Measurements from ENCODE around the gene TBC1D14. TPM values are rescaled to one million over a fixed set of nuclear protein-coding genes. Genes with fewer than 3 reads are reported as not detected.

The TBC1D14 gene
- total RNA-seq, 1 experiment from 2014 or later, result 36.3 TPM

DNA sequence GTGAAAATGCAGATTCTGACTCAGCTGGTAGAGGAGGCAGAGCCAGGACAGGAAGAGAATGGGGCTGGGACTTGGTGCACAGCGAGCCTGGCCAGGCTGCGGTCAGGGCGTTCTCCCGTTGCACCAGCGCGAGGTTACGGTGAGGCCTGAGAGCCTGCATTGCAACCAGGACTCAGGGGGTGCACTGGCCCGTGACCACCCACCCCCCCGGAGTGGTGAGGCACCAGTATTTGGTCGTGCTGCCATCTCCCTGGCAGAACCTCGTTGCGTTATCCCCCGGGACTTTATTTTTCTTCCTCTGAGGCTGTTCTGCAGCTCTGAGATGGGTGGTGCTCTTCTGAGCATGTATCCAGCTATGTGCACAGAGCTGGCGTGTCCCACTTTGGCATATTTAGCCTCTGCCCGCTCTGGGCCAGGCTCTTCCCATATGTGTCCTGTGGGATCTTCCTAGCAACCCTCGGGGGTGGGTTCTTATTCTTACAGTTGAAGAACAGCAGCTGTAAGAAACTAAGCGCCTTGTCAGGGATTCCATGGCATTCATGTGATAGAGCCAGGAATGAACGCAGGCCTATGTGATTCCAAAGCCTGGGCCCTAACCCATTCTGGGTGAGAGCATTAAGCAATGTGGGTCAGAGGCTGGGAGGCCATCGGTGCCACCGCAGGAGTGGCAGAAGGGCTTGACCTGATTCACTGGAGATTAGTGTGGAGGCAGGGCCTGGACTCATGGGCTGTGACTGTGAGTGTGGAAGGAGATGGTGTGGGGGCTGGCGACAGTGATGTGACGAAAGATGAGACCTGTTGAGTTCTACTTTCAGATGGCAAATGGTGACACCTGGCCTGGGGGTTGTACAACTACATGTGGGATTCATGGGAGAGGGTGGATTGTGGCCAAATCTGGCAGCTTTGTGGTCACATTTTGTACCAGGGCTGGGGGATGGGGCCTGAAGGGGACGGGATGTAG is 136.6 kb downstream of the TBC1D14 start:
- no peaks in the 10 kb centered on the region for H3K36me3 ChIP-seq (ENCODE audit: control insufficient read depth, insufficient read depth, low read length)
- TF ChIP-seq TCF7L2 (IDR thresholded peaks at IDR 0.05; ENCODE audit: low read depth, low read length) (no peak), SIN3A (IDR thresholded peaks at IDR 0.05; ENCODE audit: borderline replicate concordance, insufficient read depth, low read depth, low read length) (no peak), POLR2AphosphoS5 (IDR thresholded peaks at IDR 0.05; ENCODE audit: low read depth, low read length) (no peak)
- TF ChIP-seq, protein P1, sequence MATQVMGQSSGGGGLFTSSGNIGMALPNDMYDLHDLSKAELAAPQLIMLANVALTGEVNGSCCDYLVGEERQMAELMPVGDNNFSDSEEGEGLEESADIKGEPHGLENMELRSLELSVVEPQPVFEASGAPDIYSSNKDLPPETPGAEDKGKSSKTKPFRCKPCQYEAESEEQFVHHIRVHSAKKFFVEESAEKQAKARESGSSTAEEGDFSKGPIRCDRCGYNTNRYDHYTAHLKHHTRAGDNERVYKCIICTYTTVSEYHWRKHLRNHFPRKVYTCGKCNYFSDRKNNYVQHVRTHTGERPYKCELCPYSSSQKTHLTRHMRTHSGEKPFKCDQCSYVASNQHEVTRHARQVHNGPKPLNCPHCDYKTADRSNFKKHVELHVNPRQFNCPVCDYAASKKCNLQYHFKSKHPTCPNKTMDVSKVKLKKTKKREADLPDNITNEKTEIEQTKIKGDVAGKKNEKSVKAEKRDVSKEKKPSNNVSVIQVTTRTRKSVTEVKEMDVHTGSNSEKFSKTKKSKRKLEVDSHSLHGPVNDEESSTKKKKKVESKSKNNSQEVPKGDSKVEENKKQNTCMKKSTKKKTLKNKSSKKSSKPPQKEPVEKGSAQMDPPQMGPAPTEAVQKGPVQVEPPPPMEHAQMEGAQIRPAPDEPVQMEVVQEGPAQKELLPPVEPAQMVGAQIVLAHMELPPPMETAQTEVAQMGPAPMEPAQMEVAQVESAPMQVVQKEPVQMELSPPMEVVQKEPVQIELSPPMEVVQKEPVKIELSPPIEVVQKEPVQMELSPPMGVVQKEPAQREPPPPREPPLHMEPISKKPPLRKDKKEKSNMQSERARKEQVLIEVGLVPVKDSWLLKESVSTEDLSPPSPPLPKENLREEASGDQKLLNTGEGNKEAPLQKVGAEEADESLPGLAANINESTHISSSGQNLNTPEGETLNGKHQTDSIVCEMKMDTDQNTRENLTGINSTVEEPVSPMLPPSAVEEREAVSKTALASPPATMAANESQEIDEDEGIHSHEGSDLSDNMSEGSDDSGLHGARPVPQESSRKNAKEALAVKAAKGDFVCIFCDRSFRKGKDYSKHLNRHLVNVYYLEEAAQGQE (IDR thresholded peaks at IDR 0.05; ENCODE audit: insufficient read depth in 1 of 2, low read depth in 2 of 2, low read length in 1 of 2), result no peak
- TF ChIP-seq, protein P2, sequence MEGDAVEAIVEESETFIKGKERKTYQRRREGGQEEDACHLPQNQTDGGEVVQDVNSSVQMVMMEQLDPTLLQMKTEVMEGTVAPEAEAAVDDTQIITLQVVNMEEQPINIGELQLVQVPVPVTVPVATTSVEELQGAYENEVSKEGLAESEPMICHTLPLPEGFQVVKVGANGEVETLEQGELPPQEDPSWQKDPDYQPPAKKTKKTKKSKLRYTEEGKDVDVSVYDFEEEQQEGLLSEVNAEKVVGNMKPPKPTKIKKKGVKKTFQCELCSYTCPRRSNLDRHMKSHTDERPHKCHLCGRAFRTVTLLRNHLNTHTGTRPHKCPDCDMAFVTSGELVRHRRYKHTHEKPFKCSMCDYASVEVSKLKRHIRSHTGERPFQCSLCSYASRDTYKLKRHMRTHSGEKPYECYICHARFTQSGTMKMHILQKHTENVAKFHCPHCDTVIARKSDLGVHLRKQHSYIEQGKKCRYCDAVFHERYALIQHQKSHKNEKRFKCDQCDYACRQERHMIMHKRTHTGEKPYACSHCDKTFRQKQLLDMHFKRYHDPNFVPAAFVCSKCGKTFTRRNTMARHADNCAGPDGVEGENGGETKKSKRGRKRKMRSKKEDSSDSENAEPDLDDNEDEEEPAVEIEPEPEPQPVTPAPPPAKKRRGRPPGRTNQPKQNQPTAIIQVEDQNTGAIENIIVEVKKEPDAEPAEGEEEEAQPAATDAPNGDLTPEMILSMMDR (IDR thresholded peaks at IDR 0.05), result no peak
- no TSS peak for BruUV-seq (replicated peaks)
- no peaks in the 10 kb centered on the region for H3K27me3 ChIP-seq (ENCODE audit: control insufficient read depth, insufficient read depth, low read length)
- peaks cover 28% of the 10 kb centered on the region for H3K4me1 ChIP-seq (ENCODE audit: control insufficient read depth, insufficient read depth, low read length)
- no peak overlapping the region for H3K27ac ChIP-seq (ENCODE audit: low read length)
- intact Hi-C loops (cut with micrococcal nuclease; ENCODE audit: unreplicated experiment) (no loop called here), in situ Hi-C loops (cut with HindIII; ENCODE audit: low pct_unique_long_range_greater_than_20kb, low sequenced_read_pairs) (no loop called here)
- ATAC-seq (no peak), DNase-seq (ENCODE audit: low read depth, low spot score) (no peak)
- CTCF ChIA-PET, result no interaction called here
- no peak overlapping the region for H3K4me3 ChIP-seq (ENCODE audit: low read depth in 2 of 2, low read length in 2 of 2)
- H3K9me3 ChIP-seq (ENCODE audit: control insufficient read depth, insufficient read depth, low read depth, low read length), result no peaks in the 10 kb centered on the region
- POLR2A ChIA-PET, result no interaction called here

DNA sequence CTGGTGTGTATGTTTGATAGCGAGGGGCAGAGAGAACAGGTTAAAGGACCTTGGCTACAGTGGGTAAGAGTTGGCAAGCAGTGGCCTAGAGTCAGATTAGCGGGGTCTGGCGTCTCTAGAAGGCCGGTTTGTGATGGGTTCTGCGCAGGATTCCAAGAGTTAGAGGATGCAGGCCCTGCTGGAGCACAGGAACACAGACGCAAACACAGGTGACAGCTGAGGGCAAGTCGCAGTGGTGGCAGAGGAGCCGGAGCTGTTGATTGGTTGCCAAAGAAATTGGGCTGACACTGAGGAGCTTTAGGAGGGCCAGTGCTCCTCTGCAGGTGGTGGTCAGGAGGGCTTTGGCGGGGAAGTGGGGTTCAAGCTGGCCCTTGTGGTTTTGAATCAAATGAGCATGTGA is 137.3 kb downstream of the TBC1D14 start:
- intact Hi-C loops (cut with micrococcal nuclease; ENCODE audit: unreplicated experiment), result no loop called here
- ChIA-PET POLR2A (no interaction called here), CTCF (no interaction called here)
- no peaks in the 10 kb centered on the region for H3K9me3 ChIP-seq (ENCODE audit: control insufficient read depth, insufficient read depth, low read depth, low read length)
- no peak overlapping the region for H3K27ac ChIP-seq (ENCODE audit: low read length)
- DNase-seq (ENCODE audit: low read depth, low spot score) (no peak), ATAC-seq (no peak)
- no peaks in the 10 kb centered on the region for H3K36me3 ChIP-seq (ENCODE audit: control insufficient read depth, insufficient read depth, low read length)
- TF ChIP-seq, protein P1 (IDR thresholded peaks at IDR 0.05; ENCODE audit: insufficient read depth in 1 of 2, low read depth in 2 of 2, low read length in 1 of 2), result no peak
- no peak for TF ChIP-seq TCF7L2 (IDR thresholded peaks at IDR 0.05; ENCODE audit: low read depth, low read length)
- no peak for TF ChIP-seq SIN3A (IDR thresholded peaks at IDR 0.05; ENCODE audit: borderline replicate concordance, insufficient read depth, low read depth, low read length)
- TF ChIP-seq, protein P2 (IDR thresholded peaks at IDR 0.05), result no peak
- TF ChIP-seq POLR2AphosphoS5 (IDR thresholded peaks at IDR 0.05; ENCODE audit: low read depth, low read length), result no peak
- in situ Hi-C loops (cut with HindIII; ENCODE audit: low pct_unique_long_range_greater_than_20kb, low sequenced_read_pairs), result no loop called here
- H3K4me1 ChIP-seq (ENCODE audit: control insufficient read depth, insufficient read depth, low read length), result peaks cover 22% of the 10 kb centered on the region
- BruUV-seq (replicated peaks), result no TSS peak
- H3K27me3 ChIP-seq (ENCODE audit: control insufficient read depth, insufficient read depth, low read length), result no peaks in the 10 kb centered on the region
- H3K4me3 ChIP-seq (ENCODE audit: low read depth in 2 of 2, low read length in 2 of 2), result no peak overlapping the region
